HL-60 (cell line): ENCODE results near the gene CD34.

Experiments
- DNase-seq, 2 experiments: peaks; one replicate each; pipeline ENCODE4 v3.0.0-alpha.2; 2010 to 2020; ENCODE audit warnings: low read depth in 1 of 2, low spot score in 1 of 2
- H3K27ac ChIP-seq: fragments of 250-450 bp; sonication (Bioruptor Pico); replicated peaks from 2 replicates; pipeline ENCODE4 v1.5.1; 2020; ENCODE audit warnings: mild to moderate bottlenecking, moderate library complexity
- H3K27me3 ChIP-seq: fragments of 250-450 bp; sonication (Bioruptor Pico); 2 replicates; pipeline ENCODE4 v1.5.1; 2021; ENCODE audit warnings: mild to moderate bottlenecking, moderate library complexity; ENCODE audit not compliant: insufficient read depth, poor library complexity, severe bottlenecking
- H3K4me3 ChIP-seq: replicated peaks from 2 replicates; pipeline ENCODE4 v1.5.1; 2011; ENCODE audit warnings: mild to moderate bottlenecking, control low read depth, low read length; ENCODE audit not compliant: insufficient read depth
- CTCF ChIP-seq: IDR thresholded peaks from one replicate; pipeline ENCODE4 v1.5.1; 2011; ENCODE audit warnings: low read length, control low read depth, inconsistent platforms; ENCODE audit not compliant: insufficient read depth
- GABPA ChIP-seq: IDR thresholded peaks from 2 replicates; pipeline ENCODE4 v1.6.1; 2012; ENCODE audit warnings: low read depth
- POLR2AphosphoS5 ChIP-seq: IDR thresholded peaks from 2 replicates; pipeline ENCODE4 v1.6.1; 2012; ENCODE audit warnings: low read depth
- REST ChIP-seq: IDR thresholded peaks from 2 replicates; pipeline ENCODE4 v1.6.1; 2012; ENCODE audit warnings: low read depth; ENCODE audit not compliant: insufficient replicate concordance
- SPI1 ChIP-seq: IDR thresholded peaks from 2 replicates; pipeline ENCODE4 v1.6.1; 2012; ENCODE audit warnings: low read depth, mild to moderate bottlenecking, borderline replicate concordance

CD34 gene

DNA sequence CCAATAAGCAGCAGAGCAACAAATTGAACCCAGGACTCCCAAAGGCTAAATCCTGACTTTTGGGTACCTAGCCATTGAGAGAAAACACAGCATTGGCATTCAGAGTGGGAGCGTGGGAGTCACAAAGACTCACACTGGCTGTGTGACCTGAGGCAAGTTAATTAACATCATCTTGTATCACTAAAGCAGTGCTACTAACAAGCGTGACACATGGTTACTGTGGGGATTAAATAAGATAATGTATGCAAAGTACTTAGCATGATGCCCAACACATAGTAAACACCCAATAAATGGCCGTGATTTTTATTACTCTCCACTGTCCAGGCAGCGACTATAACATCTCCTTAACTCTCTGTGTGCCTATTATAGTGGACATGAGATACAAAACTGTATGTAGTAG, 73.3 kb downstream of the CD34 start:
- no peak overlapping the region for H3K27ac ChIP-seq
- no peaks in the 10 kb centered on the region for H3K27me3 ChIP-seq
- H3K4me3 ChIP-seq = no peak overlapping the region
- no peak for TF ChIP-seq POLR2AphosphoS5
- no peak for TF ChIP-seq GABPA
- TF ChIP-seq SPI1 = no peak
- TF ChIP-seq CTCF = no peak
- no peak for TF ChIP-seq REST
- DNase-seq = no peak

DNA sequence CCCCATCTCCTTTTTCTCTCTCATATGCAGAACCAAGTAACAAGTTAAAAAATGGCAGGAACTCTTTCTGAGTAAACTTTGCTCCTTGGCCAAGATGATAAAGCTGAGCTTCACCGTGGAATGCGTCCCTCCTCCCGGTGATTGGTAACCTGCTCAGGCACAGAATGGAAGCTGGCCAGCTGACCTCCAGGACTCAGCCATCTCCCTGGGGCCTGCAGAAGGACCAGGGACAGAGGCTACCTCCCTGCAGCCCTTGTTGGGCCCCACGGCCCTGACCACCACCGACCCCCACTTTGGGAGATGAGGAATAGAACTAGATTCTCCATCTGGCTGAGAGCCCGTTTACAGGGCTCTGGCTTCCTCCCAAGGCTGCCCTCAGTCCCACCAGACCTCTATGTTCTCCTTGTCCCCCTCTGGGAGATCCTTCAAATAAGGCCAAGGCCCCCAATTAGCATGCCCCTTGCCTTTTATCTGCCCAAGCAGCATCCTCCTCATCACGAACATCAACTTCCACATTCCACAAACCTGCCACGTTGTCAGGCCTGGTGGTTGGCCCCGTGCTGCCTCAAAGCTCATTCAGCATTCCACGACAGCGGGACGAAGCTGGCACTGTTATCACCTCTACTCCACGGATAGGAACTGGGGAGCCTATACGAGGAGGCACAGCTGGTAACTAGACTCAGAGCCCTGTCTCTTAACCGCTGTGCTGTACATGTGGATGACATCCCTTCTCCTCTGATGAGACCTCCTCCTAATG, 74.2 kb downstream of the CD34 start:
- Histone ChIP-seq H3K27ac (no peak overlapping the region), H3K27me3 (no peaks in the 10 kb centered on the region), H3K4me3 (no peak overlapping the region)
- DNase-seq = no peak
- TF ChIP-seq POLR2AphosphoS5 (no peak), CTCF (no peak), REST (no peak), GABPA (no peak), SPI1 (no peak)

- TF ChIP-seq CTCF (no peak), POLR2AphosphoS5 (no peak), GABPA (no peak), SPI1 (no peak), REST (no peak)
- Histone ChIP-seq H3K27ac (no peak overlapping the region), H3K27me3 (no peaks in the 10 kb centered on the region), H3K4me3 (no peak overlapping the region)
- no peak for DNase-seq
Measured at GRCh38 chr1:207835958-207836357, 75.0 kb downstream of the CD34 start.
